CD4-positive, alpha-beta T cell treated with Interleukin-15 for 4 hours (primary cell): Measurements from ENCODE around the gene GPS2.
A peak's percentile ranks its signal among the peaks of the same experiment; 100 is the strongest.

ENCODE experiments used
- DNase-seq: peaks from one replicate; pipeline ENCODE4 v3.0.0-alpha.2; 2020; ENCODE audit warnings: low spot score

Gene GPS2

GRCh38 chr17:7317161-7317803, 2.1 kb upstream of the GPS2 start:
- DNase-seq, result no peak

- no peak for DNase-seq
Observed at GRCh38 chr17:7315570-7316235, 543 bp upstream of the GPS2 start.

- no peak for DNase-seq
Observed at GRCh38 chr17:7313890-7314718, 1.1 kb downstream of the GPS2 start.

GRCh38 chr17:7313088-7313889, 1.9 kb downstream of the GPS2 start:
- DNase-seq, result no peak

GRCh38 chr17:7312432-7313087, 2.6 kb downstream of the GPS2 start:
- DNase-seq, result no peak

- DNase-seq, result no peak
Observed at GRCh38 chr17:7311110-7311705, 4.0 kb downstream of the GPS2 start.

- no peak for DNase-seq
Observed at GRCh38 chr17:7309628-7310027, 5.5 kb downstream of the GPS2 start.

- peak; percentile 90 for DNase-seq
Observed at GRCh38 chr17:7308625-7309433, 6.3 kb downstream of the GPS2 start.

GRCh38 chr17:7307686-7308624, 7.2 kb downstream of the GPS2 start:
- peak; percentile 39 for DNase-seq

- peak; percentile 100 for DNase-seq
Observed at GRCh38 chr17:7306911-7307685, 8.1 kb downstream of the GPS2 start, which contains the start of gene EIF5A. TSS of gene EIF5A (plus strand) at chr17:7307628. CDS start at chr17:7309636, 2,008 bp downstream.

GRCh38 chr17:7304179-7304578, 11.0 kb downstream of the GPS2 start:
- DNase-seq, result no peak

GRCh38 chr17:7296189-7296861, 18.8 kb downstream of the GPS2 start:
- peak; percentile 67 for DNase-seq

GRCh38 chr17:7295230-7296180, 19.7 kb downstream of the GPS2 start:
- DNase-seq, result no peak

- peak; percentile 70 for DNase-seq
Observed at GRCh38 chr17:7294614-7295153, 20.5 kb downstream of the GPS2 start, which contains the start of gene YBX2. TSS of gene YBX2 (minus strand) at chr17:7294639. CDS start at chr17:7294500, 139 bp downstream.

GRCh38 chr17:7293816-7294613, 21.1 kb downstream of the GPS2 start:
- no peak for DNase-seq
